Natural killer cell (primary cell): ENCODE data around the gene WDR59. TPM values are rescaled to one million over a fixed set of nuclear protein-coding genes. Genes with fewer than 3 reads are reported as not detected.
"Not testable (repeated sequence)": the region's sequence is repeated elsewhere in the genome, so short reads cannot be mapped to it uniquely, and the experiment has no call there.

Source experiments
- ATAC-seq, 3 donors: fragments of 150-1000 bp in 2 of 3; fragments of 200-7000 bp in 1 of 3; cut with Tn5 transposase; 1 replicate in 1 of 3; 2 replicates in 2 of 3; pipeline ENCODE4 v1.10.0; 2021; ENCODE audit warnings: mild to moderate bottlenecking in 2 of 3, moderate library complexity in 2 of 3
- DNase-seq, 2 donors: peaks; one replicate each; pipeline versions ENCODE4 v3.0.0 to v3.0.0-alpha.2; 2013 to 2021; ENCODE audit warnings: mixed read lengths in 1 of 2
- H3K27ac ChIP-seq: one replicate; pipeline ENCODE4 v1.5.1; 2013; ENCODE audit warnings: mild to moderate bottlenecking, low read length
- H3K27me3 ChIP-seq: one replicate; pipeline ENCODE4 v1.6.1; 2013; ENCODE audit warnings: low read length; ENCODE audit not compliant: control insufficient read depth, insufficient read depth
- H3K36me3 ChIP-seq: one replicate; pipeline ENCODE4 v1.6.1; 2013; ENCODE audit warnings: low read length; ENCODE audit not compliant: control insufficient read depth, insufficient read depth
- H3K4me1 ChIP-seq: one replicate; pipeline ENCODE4 v1.6.1; 2013; ENCODE audit warnings: low read length; ENCODE audit not compliant: control insufficient read depth, insufficient read depth
- H3K4me3 ChIP-seq: one replicate; pipeline ENCODE4 v1.5.1; 2013; ENCODE audit warnings: low read length
- H3K9me3 ChIP-seq: one replicate; pipeline ENCODE4 v1.6.1; 2013; ENCODE audit warnings: low read length; ENCODE audit not compliant: control insufficient read depth, insufficient read depth
- H3K27ac Mint-ChIP-seq, 2 donors: one replicate each; pipeline ENCODE4 v1.8.0; 2022; ENCODE audit warnings: mild to moderate bottlenecking in 2 of 2, mixed read lengths in 2 of 2, moderate library complexity in 1 of 2
- H3K27me3 Mint-ChIP-seq, 2 donors: one replicate each; pipeline ENCODE4 v1.8.0; 2022; ENCODE audit warnings: low read depth in 2 of 2, mixed read lengths in 2 of 2
- H3K36me3 Mint-ChIP-seq: one replicate; pipeline ENCODE4 v1.8.0; 2022; ENCODE audit warnings: mixed read lengths
- H3K4me1 Mint-ChIP-seq, 2 donors: one replicate each; pipeline ENCODE4 v1.8.0; 2022; ENCODE audit warnings: mixed read lengths in 2 of 2
- H3K4me3 Mint-ChIP-seq: one replicate; pipeline ENCODE4 v1.8.0; 2022; ENCODE audit warnings: mild to moderate bottlenecking, moderate library complexity, mixed read lengths
- H3K9me3 Mint-ChIP-seq, 2 donors: one replicate each; pipeline ENCODE4 v1.8.0; 2022; ENCODE audit warnings: mixed read lengths in 2 of 2
- CTCF ChIP-seq: fragments of 200-600 bp; IDR thresholded peaks from one replicate; pipeline ENCODE4 v1.8.0; 2022; ENCODE audit warnings: antibody characterized with exemption
- whole genome bisulfite sequencing: methylation state at CpG from one replicate; pipeline ENCODE4 v1.1.7; 2013; ENCODE audit warnings: missing lambda C conversion rate; ENCODE audit not compliant: insufficient coverage; 5-methylcytosine and 5-hydroxymethylcytosine counted together
- intact Hi-C: fragments of 100-400 bp; cut with micrococcal nuclease; formaldehyde crosslinking; loops from one replicate; pipeline ENCODE4 v1.14.2; 2022
- total RNA-seq, 4 donors: library from RNA; stranded (reverse); fragments of 120-200 nt in 1 of 4; gene quantifications; one replicate each; pipeline versions ENCODE4 v1.2.3 to v1.2.4, GENCODE V29; 2013 to 2022

Gene WDR59
- total RNA-seq, 3 donors from 2014 or later (not counting 1 experiment from before 2014, with no cell fraction given): 60.5 to 83.7 (median 73.2) TPM

- no peak overlapping the region for H3K4me3 Mint-ChIP-seq
- WGBS: no CpG with 5 or more reads among the region's 3 CpGs
Observed at GRCh38 chr16:75017670-75018525, 33.0 kb upstream of the WDR59 start.

GRCh38 chr16:75016451-75017081, 31.6 kb upstream of the WDR59 start:
- H3K4me1 ChIP-seq, H3K27me3 Mint-ChIP-seq, DNase-seq, intact Hi-C loops, H3K27ac Mint-ChIP-seq, H3K36me3 ChIP-seq, H3K27me3 ChIP-seq, H3K27ac ChIP-seq, H3K4me3 Mint-ChIP-seq, H3K4me3 ChIP-seq, H3K9me3 Mint-ChIP-seq, ATAC-seq, H3K36me3 Mint-ChIP-seq, H3K9me3 ChIP-seq: not testable (repeated sequence)
- WGBS: 98% methylated on average over 10 of the region's 12 CpGs
- H3K4me1 Mint-ChIP-seq: peaks cover 7 to 10% of the 10 kb centered on the region in 2 donors

More at GRCh38 chr16:75017670-75018525, 33.0 kb upstream of the WDR59 start:
- Histone ChIP-seq H3K9me3 (peaks cover 4% of the 10 kb centered on the region), H3K4me3 (no peak overlapping the region), H3K4me1 (no peaks in the 10 kb centered on the region), H3K27ac (no peak overlapping the region), H3K27me3 (no peaks in the 10 kb centered on the region), H3K36me3 (no peaks in the 10 kb centered on the region)
- H3K27ac Mint-ChIP-seq: no peak overlapping the region
- DNase-seq (no peak), ATAC-seq (no peak)
- H3K4me1 Mint-ChIP-seq: peaks cover under 1% of the 10 kb centered on the region in 2 donors
- H3K36me3 Mint-ChIP-seq: peaks cover 14% of the 10 kb centered on the region
- TF ChIP-seq CTCF: no peak
- intact Hi-C loops: no loop called here
- peaks cover 3 to 7% of the 10 kb centered on the region in 2 donors for H3K9me3 Mint-ChIP-seq
- H3K27me3 Mint-ChIP-seq: no peaks in the 10 kb centered on the region

- WGBS: 100% methylated on average over 1 of the region's 2 CpGs
- ATAC-seq (no peak), DNase-seq (no peak)
- no peak overlapping the region for H3K27ac ChIP-seq
- H3K4me3 ChIP-seq: no peak overlapping the region
- intact Hi-C loops: no loop called here
- H3K4me1 ChIP-seq: no peaks in the 10 kb centered on the region
- no peaks in the 10 kb centered on the region for H3K27me3 ChIP-seq
- H3K9me3 Mint-ChIP-seq: no peaks in the 10 kb centered on the region
- no peak overlapping the region for H3K27ac Mint-ChIP-seq
- no peaks in the 10 kb centered on the region for H3K9me3 ChIP-seq
- TF ChIP-seq CTCF: no peak
- H3K36me3 ChIP-seq: no peaks in the 10 kb centered on the region
- H3K27me3 Mint-ChIP-seq: no peaks in the 10 kb centered on the region
- no peak overlapping the region for H3K4me3 Mint-ChIP-seq
- H3K36me3 Mint-ChIP-seq: no peaks in the 10 kb centered on the region
- H3K4me1 Mint-ChIP-seq: peaks cover 7 to 10% of the 10 kb centered on the region in 2 donors
Observed at GRCh38 chr16:75014318-75014717, 29.4 kb upstream of the WDR59 start.

GRCh38 chr16:75013123-75013522, 28.2 kb upstream of the WDR59 start:
- H3K27ac ChIP-seq, DNase-seq, ATAC-seq, H3K36me3 ChIP-seq, H3K36me3 Mint-ChIP-seq, H3K27me3 Mint-ChIP-seq, H3K27me3 ChIP-seq, H3K4me3 ChIP-seq, intact Hi-C loops, H3K9me3 ChIP-seq, H3K4me1 ChIP-seq, H3K27ac Mint-ChIP-seq, H3K4me3 Mint-ChIP-seq, H3K9me3 Mint-ChIP-seq: not testable (repeated sequence)
- 100% methylated on average over 3 of the region's 6 CpGs for WGBS
- H3K4me1 Mint-ChIP-seq: peaks cover 7 to 10% of the 10 kb centered on the region in 2 donors
